ENCODE results near the gene PRR20D.
"Not testable (repeated sequence)": the region's sequence is repeated elsewhere in the genome, so short reads cannot be mapped to it uniquely, and the experiment has no call there.

Gene PRR20D

GRCh38 chr13:57160332-57160731 lies at the start of gene PRR20D:
PRR20D (plus strand) TSS chr13:57160632; CDS start chr13:57161019, 387 bp downstream.
- DNase-seq, result not testable (repeated sequence)

- DNase-seq, result no peak
Observed at GRCh38 chr13:57114945-57115344, 45.5 kb upstream of the PRR20D start.

DNA sequence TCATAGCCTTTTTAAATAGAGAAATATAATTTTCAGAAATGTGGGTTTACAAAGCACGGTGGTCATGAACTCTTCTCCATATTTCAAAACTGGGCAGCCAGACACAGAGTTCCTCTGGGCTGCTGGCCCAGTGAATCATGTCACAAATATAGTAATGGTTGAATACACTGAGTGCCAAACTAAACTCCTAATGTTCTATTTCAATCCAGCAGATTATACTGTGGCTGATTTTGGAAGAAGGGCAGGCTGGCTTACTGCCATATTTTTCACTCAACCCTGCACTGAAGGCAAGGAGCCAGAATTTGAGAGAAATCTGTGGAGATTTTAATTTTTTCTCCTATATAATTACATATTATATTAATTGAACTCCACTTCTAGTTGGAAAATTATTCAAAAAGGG lies 36.8 kb upstream of the PRR20D start:
- DNase-seq, result no peak

DNA sequence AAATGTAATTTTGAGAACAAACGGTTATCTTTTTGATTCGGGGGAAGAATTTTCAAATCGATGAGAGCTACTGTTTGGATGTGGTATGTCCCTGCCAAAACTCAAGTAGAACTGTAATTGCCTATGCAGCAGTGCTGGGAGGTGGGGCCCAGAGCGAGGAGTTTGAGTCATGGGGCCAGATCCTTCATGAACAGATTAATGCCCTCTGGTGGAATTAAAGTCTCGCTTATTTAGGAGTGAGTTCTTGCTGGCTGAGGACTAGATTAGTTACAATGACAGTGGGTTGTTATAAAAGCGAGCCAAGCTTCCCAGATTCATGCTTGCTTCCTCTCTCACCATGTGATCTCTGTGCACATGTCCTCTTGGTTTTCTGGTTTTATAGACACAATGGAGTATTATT lies 31.5 kb upstream of the PRR20D start:
- DNase-seq, result no peak

GRCh38 chr13:57136093-57136492 lies 24.3 kb upstream of the PRR20D start:
- DNase-seq, result no peak

DNA sequence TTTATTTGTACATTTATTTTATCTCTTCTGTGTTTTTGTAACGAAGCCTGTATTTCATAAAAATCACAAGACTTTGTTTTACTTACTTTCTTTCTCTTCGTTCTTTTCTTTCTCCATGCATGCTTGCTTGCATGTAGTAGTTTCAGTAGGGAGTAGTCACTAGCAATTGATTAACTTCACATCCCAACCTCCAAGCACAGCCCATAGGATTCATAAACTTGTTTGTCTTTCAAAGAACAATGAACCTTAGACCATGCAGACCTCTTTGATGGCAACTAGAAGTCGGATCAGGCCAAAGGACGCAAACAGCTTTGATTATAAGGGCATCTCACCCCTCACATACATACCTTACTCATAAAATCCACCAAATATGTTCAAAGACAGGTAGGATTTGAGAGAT lies 22.8 kb upstream of the PRR20D start:
- DNase-seq, result no peak

DNA sequence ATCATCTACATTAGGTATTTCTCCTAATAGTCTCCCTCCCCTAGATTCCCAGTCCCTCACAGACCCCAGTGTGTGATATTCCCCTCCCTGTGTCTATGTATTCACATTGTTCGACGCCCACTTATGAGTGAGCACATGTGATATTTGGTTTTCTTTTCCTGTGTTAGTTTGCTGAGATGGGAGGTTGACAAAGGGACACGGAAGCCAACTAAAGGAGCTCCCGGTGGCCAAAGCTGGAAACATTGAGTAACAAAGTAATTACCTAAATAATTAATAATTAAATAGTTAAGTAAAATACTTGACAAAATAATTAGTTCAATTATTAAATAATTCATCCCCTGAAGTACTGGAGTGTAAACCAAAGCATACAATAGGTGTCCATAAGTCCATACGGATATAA lies 21.4 kb upstream of the PRR20D start:
- no peak for DNase-seq

GRCh38 chr13:57139781-57140180 lies 20.7 kb upstream of the PRR20D start:
- DNase-seq, result not testable (repeated sequence)

GRCh38 chr13:57140235-57140968 lies 20.0 kb upstream of the PRR20D start, which contains the start of gene PRR20A:
PRR20A (plus strand) TSS chr13:57140918; CDS start chr13:57141305, 387 bp downstream.
- not testable (repeated sequence) for DNase-seq

DNA sequence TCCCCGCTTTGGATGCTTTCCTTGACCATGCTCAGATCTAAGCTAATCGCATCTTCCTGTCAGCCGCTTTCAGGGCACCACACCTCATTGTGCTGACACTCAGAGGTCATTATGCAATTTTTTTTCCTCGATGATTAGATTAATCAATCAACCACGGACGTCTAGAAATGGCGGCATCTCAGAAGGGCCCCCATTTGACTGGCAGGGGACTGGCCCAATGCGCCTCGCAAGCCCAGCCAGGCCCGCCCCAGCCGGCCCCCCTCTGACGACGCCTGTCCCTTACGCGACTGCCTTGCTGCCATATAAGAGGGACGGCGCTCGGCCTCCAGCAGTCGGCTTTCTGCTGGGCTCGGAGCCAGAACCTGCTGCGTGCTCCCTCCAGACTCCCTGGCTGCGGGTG lies 13.2 kb upstream of the PRR20D start, which contains the start of gene PRR20B:
Gene PRR20B (plus strand): TSS at position 301 of the 400 bp plus-strand sequence. CDS start 387 bp downstream, outside the sequence.
- not testable (repeated sequence) for DNase-seq

GRCh38 chr13:57148106-57148505 lies 12.3 kb upstream of the PRR20D start:
- not testable (repeated sequence) for DNase-seq

- not testable (repeated sequence) for DNase-seq
Observed at GRCh38 chr13:57153761-57154160, 6.7 kb upstream of the PRR20D start, which contains the start of gene PRR20C. PRR20C (plus strand) TSS chr13:57154061; CDS start chr13:57154448, 387 bp downstream.

GRCh38 chr13:57166897-57167296 lies 6.5 kb downstream of the PRR20D start, which contains the start of gene PRR20E:
PRR20E (plus strand) TSS chr13:57167197; CDS start chr13:57167584, 387 bp downstream.
- not testable (repeated sequence) for DNase-seq

GRCh38 chr13:57191667-57192066 lies 31.2 kb downstream of the PRR20D start:
- no peak for DNase-seq

GRCh38 chr13:57212989-57213388 lies 52.6 kb downstream of the PRR20D start:
- no peak for DNase-seq
